Esophagus muscularis mucosa (tissue), 4 donors: Measurements from ENCODE around the gene SAFB.

Experiments
- EP300 ChIP-seq: sonication (generic); formaldehyde crosslinking; IDR thresholded peaks from one replicate; pipeline ENCODE4 v1.6.1; 2017; ENCODE audit warnings: antibody characterized with exemption
- POLR2A ChIP-seq: fragments of 450-650 bp; IDR thresholded peaks from one replicate; pipeline ENCODE4 v1.6.1; 2017; ENCODE audit warnings: antibody characterized with exemption, moderate library complexity, mild to moderate bottlenecking, low read depth
- POLR2AphosphoS5 ChIP-seq, 2 donors: sonication (generic); formaldehyde crosslinking; IDR thresholded peaks; one replicate each; pipeline ENCODE4 v1.6.1; 2017; ENCODE audit warnings: antibody characterized with exemption in 2 of 2
- TF ChIP-seq, protein P1 (sequence below), 3 experiments: fragments of 200-600 bp in 2 of 3; fragments of 450-650 bp in 1 of 3; sonication (generic) in 2 of 3; IDR thresholded peaks; one replicate each; pipeline ENCODE4 v1.5.1; 2017 to 2019; ENCODE audit warnings: antibody characterized with exemption in 3 of 3, mild to moderate bottlenecking in 2 of 3, moderate library complexity in 1 of 3

DNA sequence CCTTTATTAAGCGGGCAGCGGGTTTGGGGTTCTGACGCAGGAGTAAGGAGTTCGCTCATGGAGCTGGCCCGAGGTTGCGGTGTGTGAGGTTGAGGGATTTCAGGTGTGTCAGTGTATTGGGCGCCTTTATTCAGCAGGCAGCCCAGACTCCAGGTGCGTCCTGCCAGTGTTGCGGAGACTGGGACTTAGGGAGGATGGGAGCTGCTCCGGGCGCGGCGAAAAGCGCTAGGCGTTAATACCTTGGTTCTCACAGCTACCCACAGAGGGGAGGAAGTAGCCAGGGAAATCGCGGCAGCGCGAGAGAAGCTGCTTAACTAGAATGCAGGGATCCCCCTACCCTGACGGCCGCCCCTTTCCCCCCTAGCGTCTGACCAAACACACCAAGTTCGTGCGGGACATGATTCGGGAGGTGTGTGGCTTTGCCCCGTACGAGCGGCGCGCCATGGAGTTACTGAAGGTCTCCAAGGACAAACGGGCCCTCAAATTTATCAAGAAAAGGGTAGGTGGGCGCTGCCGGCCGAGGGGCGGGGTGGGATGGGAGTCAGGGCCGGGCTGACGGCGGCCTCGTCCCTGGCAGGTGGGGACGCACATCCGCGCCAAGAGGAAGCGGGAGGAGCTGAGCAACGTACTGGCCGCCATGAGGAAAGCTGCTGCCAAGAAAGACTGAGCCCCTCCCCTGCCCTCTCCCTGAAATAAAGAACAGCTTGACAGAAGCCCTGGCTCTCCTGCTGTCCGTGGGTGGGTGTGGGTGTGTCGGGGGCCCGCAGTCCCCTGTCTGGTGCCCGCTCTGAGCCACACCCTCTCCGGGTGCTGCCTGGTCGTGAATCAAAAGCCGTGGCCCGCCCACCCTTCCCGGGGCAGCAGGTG lies 68.3 kb downstream of the SAFB start:
- TF ChIP-seq, protein P1, sequence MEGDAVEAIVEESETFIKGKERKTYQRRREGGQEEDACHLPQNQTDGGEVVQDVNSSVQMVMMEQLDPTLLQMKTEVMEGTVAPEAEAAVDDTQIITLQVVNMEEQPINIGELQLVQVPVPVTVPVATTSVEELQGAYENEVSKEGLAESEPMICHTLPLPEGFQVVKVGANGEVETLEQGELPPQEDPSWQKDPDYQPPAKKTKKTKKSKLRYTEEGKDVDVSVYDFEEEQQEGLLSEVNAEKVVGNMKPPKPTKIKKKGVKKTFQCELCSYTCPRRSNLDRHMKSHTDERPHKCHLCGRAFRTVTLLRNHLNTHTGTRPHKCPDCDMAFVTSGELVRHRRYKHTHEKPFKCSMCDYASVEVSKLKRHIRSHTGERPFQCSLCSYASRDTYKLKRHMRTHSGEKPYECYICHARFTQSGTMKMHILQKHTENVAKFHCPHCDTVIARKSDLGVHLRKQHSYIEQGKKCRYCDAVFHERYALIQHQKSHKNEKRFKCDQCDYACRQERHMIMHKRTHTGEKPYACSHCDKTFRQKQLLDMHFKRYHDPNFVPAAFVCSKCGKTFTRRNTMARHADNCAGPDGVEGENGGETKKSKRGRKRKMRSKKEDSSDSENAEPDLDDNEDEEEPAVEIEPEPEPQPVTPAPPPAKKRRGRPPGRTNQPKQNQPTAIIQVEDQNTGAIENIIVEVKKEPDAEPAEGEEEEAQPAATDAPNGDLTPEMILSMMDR (IDR thresholded peaks at IDR 0.05): no peak
- TF ChIP-seq POLR2AphosphoS5 (IDR thresholded peaks at IDR 0.05) (peak; percentile 48 to 68), POLR2A (no peak), EP300 (no peak)
